Measurements from ENCODE around the gene TXNDC12. TPM values are rescaled to one million over a fixed set of nuclear protein-coding genes. Genes with fewer than 3 reads are reported as not detected.
A peak's percentile ranks its signal among the peaks of the same experiment; 100 is the strongest.

TXNDC12 gene
- total and polyA plus RNA-seq, 9 of the 15 experiments (the other 6 are each of a cell fraction or from before 2014, with no cell fraction given), result 17.0 to 60.8 (median 37.8) TPM

DNA sequence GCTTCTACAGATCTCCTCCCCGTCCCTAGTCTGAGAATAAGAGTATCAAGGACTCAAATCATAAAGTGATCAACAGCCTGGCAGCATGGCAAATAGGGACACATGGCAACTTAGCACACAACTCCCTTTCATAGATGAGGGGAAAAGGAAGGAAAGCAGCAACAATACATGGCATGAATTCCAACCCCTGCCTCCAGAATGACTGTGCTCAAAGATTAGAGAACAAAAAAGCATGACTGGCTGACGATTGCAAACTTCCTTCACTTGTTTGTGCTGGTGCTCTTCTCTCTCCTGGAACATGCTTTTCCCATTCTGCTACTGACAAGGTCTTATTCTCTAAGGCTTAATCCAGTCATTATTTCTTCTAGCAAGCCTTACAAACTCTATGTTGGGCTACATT, 32.9 kb downstream of the TXNDC12 start:
- in situ Hi-C loops (cut with MboI), result no loop called here
- POLR2A ChIA-PET, result interaction anchor here (0.6 to 3.0 kb wide), 7 partner anchors 10 to 716 kb away, joined by 3 to 15 read pairs (median 3); partner anchors contain the start of gene KTI12
- no peak for FAIRE-seq

DNA sequence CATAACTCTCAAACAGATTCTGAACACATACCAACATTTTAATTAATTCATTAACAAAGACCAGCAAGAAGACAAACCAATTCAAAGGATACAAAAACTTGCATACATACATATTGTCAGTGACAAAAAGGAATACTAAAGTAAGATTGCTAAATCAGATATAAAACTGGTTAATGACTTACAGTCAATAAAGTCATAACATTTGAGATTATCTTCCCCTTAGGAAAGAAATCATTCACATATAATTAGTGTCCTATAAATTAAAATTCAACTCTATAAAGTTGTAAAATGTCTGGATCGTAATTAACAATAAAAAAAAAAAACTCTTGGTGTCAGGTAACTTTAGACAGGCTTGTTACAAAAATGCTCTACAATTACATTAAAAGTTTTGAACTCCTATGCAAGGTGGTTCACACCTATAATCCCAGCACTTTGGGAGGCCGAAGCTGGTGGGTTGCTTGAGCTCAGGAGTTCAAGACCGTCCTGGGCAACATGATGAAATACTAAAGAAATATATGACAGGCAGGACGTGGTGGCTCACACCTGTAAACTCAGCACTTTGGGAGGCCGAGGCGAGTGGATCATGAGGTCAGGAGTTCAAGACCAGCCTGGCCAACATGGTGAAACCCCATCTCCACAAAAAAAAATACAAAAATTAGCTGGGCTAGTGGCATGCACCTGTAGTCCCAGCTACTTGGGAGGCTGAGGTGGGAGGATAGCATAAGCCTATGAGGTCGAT, 46.8 kb downstream of the TXNDC12 start:
- in situ Hi-C loops (cut with MboI) (no loop called here), intact Hi-C loops (cut with micrococcal nuclease) (loop anchor here (10.0 kb wide), 2 partner anchors 183 to 213 kb away; no protein-coding TSS in a partner anchor)
- no peak overlapping the region for H3K27ac ChIP-seq (ENCODE audit: extremely low read depth, low read depth, low read length)
- ChIA-PET POLR2A (interaction anchor here (1.0 kb wide), 1 partner anchor 13 kb away, joined by 3 read pairs; no protein-coding TSS in a partner anchor), CTCF (ENCODE audit: low intra/inter-chr PET ratio) (interaction anchor here (0.6 kb wide), 1 partner anchor 117 kb away, joined by 3 read pairs; no protein-coding TSS in a partner anchor)
- ATAC-seq (no peak), DNase-seq (ENCODE audit: extremely low read depth in 1 of 4, low spot score in 3 of 4) (no peak), FAIRE-seq (no peak)
- no peak overlapping the region for H3K4me2 ChIP-seq (ENCODE audit: insufficient read depth, low read length)
- no TSS peak for BruUV-seq (replicated peaks)
- H3K4me1 ChIP-seq (replicated peaks in 1 of 2; ENCODE audit: control insufficient read depth in 2 of 2, insufficient read depth in 2 of 2, low read length in 2 of 2), result peaks cover 0 to 12% of the 10 kb centered on the region in 2 experiments; a peak in 4 of 5 replicates
- no peaks in the 10 kb centered on the region for H3K27me3 ChIP-seq (ENCODE audit: control insufficient read depth in 2 of 2, insufficient read depth in 2 of 2, low read length in 2 of 2)
- H2AFZ ChIP-seq (ENCODE audit: low read depth, low read length), result no peak overlapping the region
- WGBS (ENCODE audit: insufficient coverage, low coverage, missing lambda C conversion rate), result 66% methylated on average over 7 of the region's 7 CpGs
- H3K9me3 ChIP-seq (replicated peaks; ENCODE audit: control insufficient read depth, insufficient read depth, low read depth, low read length), result no peaks in the 10 kb centered on the region
- H3K79me2 ChIP-seq (ENCODE audit: control insufficient read depth, insufficient read depth, low read length), result no peaks in the 10 kb centered on the region
- no peaks in the 10 kb centered on the region for H3K36me3 ChIP-seq (ENCODE audit: control insufficient read depth, insufficient read depth, low read length)
- no peak overlapping the region for H3K4me3 ChIP-seq
- H3K9ac ChIP-seq (ENCODE audit: insufficient read depth in 1 of 2, low read depth in 2 of 2, low read length in 2 of 2), result no peak overlapping the region
- no peaks in the 10 kb centered on the region for H4K20me1 ChIP-seq (replicated peaks; ENCODE audit: control insufficient read depth, insufficient read depth, low read length)
- H3K9me1 ChIP-seq (ENCODE audit: control insufficient read depth, insufficient read depth, low read length), result no peaks in the 10 kb centered on the region
- TF ChIP-seq, protein P1, sequence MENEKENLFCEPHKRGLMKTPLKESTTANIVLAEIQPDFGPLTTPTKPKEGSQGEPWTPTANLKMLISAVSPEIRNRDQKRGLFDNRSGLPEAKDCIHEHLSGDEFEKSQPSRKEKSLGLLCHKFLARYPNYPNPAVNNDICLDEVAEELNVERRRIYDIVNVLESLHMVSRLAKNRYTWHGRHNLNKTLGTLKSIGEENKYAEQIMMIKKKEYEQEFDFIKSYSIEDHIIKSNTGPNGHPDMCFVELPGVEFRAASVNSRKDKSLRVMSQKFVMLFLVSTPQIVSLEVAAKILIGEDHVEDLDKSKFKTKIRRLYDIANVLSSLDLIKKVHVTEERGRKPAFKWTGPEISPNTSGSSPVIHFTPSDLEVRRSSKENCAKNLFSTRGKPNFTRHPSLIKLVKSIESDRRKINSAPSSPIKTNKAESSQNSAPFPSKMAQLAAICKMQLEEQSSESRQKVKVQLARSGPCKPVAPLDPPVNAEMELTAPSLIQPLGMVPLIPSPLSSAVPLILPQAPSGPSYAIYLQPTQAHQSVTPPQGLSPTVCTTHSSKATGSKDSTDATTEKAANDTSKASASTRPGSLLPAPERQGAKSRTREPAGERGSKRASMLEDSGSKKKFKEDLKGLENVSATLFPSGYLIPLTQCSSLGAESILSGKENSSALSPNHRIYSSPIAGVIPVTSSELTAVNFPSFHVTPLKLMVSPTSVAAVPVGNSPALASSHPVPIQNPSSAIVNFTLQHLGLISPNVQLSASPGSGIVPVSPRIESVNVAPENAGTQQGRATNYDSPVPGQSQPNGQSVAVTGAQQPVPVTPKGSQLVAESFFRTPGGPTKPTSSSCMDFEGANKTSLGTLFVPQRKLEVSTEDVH (IDR thresholded peaks at IDR 0.05; ENCODE audit: low read depth, partially characterized antibody), result no peak
- TF ChIP-seq CEBPG (CRISPR knock-in tag; IDR thresholded peaks at IDR 0.05) (no peak), CEBPG (tag; conservative IDR thresholded peaks at IDR 0.05 in 1 of 2, IDR thresholded peaks at IDR 0.05 in 1 of 2) (peak in 1 of 2 experiments; percentile 27; a peak in 1 of 4 replicates), COPS2 (conservative IDR thresholded peaks at IDR 0.05) (no peak), ZNF57 (CRISPR knock-in tag; IDR thresholded peaks at IDR 0.05) (no peak), BCOR (IDR thresholded peaks at IDR 0.05) (peak; percentile 41; the same call in 1 of the 2 replicates)
- TF ChIP-seq, protein P2, sequence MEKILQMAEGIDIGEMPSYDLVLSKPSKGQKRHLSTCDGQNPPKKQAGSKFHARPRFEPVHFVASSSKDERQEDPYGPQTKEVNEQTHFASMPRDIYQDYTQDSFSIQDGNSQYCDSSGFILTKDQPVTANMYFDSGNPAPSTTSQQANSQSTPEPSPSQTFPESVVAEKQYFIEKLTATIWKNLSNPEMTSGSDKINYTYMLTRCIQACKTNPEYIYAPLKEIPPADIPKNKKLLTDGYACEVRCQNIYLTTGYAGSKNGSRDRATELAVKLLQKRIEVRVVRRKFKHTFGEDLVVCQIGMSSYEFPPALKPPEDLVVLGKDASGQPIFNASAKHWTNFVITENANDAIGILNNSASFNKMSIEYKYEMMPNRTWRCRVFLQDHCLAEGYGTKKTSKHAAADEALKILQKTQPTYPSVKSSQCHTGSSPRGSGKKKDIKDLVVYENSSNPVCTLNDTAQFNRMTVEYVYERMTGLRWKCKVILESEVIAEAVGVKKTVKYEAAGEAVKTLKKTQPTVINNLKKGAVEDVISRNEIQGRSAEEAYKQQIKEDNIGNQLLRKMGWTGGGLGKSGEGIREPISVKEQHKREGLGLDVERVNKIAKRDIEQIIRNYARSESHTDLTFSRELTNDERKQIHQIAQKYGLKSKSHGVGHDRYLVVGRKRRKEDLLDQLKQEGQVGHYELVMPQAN (IDR thresholded peaks at IDR 0.05; ENCODE audit: borderline replicate concordance), result no peak

More for the DNA sequence above, 32.9 kb downstream of the TXNDC12 start:
- Histone ChIP-seq H3K9me3 (replicated peaks; ENCODE audit: control insufficient read depth, insufficient read depth, low read depth, low read length) (no peaks in the 10 kb centered on the region), H3K9ac (ENCODE audit: insufficient read depth in 1 of 2, low read depth in 2 of 2, low read length in 2 of 2) (no peak overlapping the region), H3K27ac (ENCODE audit: extremely low read depth, low read depth, low read length) (no peak overlapping the region), H3K79me2 (ENCODE audit: control insufficient read depth, insufficient read depth, low read length) (no peaks in the 10 kb centered on the region), H3K4me1 (replicated peaks in 1 of 2; ENCODE audit: control insufficient read depth in 2 of 2, insufficient read depth in 2 of 2, low read length in 2 of 2) (no peaks in the 10 kb centered on the region), H3K4me3 (no peak overlapping the region), H3K9me1 (ENCODE audit: control insufficient read depth, insufficient read depth, low read length) (no peaks in the 10 kb centered on the region), H3K4me2 (ENCODE audit: insufficient read depth, low read length) (no peak overlapping the region), H4K20me1 (replicated peaks; ENCODE audit: control insufficient read depth, insufficient read depth, low read length) (no peaks in the 10 kb centered on the region), H3K36me3 (ENCODE audit: control insufficient read depth, insufficient read depth, low read length) (peaks cover 56% of the 10 kb centered on the region), H3K27me3 (ENCODE audit: control insufficient read depth in 2 of 2, insufficient read depth in 2 of 2, low read length in 2 of 2) (no peaks in the 10 kb centered on the region), H2AFZ (ENCODE audit: low read depth, low read length) (no peak overlapping the region)
- WGBS (ENCODE audit: insufficient coverage, low coverage, missing lambda C conversion rate), result 77% methylated on average over 2 of the region's 2 CpGs
- BruUV-seq (replicated peaks), result no TSS peak
- intact Hi-C loops (cut with micrococcal nuclease), result no loop called here
- no peak for ATAC-seq
- CTCF ChIA-PET (ENCODE audit: low intra/inter-chr PET ratio), result no interaction called here
- TF ChIP-seq PHB2 (IDR thresholded peaks at IDR 0.05; ENCODE audit: low read depth) (no peak), ATF1 (CRISPR knock-in tag; IDR thresholded peaks at IDR 0.05) (no peak), ATF1 (tag; IDR thresholded peaks at IDR 0.05) (no peak)
- DNase-seq (ENCODE audit: extremely low read depth in 1 of 4, low spot score in 3 of 4), result no peak
